ENCODE results near the gene TBC1D8. TPM values are rescaled to one million over a fixed set of nuclear protein-coding genes. Genes with fewer than 3 reads are reported as not detected.

The TBC1D8 gene
- total RNA-seq, 4 donors from 2014 or later = 22.2 to 68.0 (median 31.9) TPM

DNA sequence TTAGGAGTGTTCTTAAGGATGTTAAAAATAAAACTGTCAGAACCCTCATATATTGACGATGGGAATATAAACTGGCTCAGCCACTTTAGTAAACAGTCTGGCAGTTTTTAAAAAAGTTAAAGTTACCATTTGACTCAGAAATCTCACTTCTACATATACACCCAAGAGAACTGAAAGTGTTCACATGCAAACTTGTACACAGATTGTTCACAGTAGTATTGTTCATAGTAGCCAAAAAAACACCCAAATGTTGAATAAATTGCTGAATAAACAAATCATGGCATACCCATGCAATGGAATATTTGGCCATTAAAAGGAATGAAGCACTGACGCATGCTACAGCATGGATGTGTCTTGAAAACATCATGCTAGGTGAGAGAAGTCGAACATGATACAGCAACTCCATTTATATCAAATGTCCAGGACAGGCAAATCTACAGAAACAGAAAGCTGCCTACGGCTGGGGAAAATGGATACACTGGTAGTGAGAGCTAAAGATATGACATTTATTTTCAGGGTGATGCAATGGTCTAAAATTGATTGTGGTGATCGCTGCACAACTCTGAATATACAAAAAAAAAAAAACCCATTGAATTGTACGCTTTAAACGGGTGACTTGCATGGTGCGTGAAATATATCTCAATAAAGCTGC is 139.0 kb downstream of the TBC1D8 start:
- DNase-seq (ENCODE audit: low spot score) = no peak
- no peak for TF ChIP-seq CTCF (IDR thresholded peaks at IDR 0.05)
- ATAC-seq (ENCODE audit: low FRiP score) = no peak

GRCh38 chr2:101011152-101011551 is 140.0 kb downstream of the TBC1D8 start:
- DNase-seq (ENCODE audit: low spot score) (no peak), ATAC-seq (ENCODE audit: low FRiP score) (no peak)
- TF ChIP-seq CTCF (IDR thresholded peaks at IDR 0.05) = no peak

DNA sequence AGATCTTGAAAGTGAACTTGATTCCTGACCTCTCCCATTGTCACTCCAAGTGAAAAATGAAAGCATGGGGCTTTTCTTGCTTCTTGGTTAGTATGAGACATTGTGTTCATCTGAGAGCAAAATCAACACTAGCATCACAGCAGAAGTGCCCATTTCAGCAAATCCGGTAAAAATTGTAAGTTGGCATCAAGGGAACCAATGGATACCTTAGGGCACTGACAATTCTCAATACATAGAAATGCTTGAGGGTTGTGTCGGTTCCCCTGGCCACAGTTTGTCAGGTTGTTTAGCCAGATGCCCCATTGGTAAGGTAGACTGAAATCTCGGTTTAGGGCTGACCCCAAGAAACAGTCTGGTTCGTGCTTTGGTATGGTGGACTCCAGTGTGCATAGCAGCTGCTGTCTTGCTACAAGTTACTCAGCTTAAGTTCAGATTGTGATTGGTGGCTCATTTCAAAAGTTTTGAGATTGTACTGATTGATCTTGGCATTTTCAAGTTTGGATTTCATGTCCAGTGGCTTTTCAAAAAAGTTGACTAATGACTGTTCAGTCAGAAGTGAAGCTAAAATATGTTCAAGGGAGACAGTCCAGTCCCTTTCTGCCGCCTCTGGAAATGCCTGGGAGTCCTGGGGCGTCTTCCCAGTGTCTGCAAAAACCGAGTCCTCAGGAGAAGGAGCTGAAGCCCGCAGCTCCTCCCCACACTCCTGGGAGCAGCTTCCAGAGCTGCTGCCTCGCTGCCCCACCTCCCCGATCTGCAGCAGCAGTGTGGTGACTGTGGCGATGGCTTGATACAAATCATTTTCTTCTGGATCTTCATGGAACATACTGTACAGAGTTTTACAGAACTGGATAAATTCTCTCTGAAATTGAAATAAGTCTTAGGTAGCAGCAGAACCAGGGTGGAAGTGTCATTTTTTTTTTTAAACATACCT is 143.5 kb downstream of the TBC1D8 start:
- no peak for TF ChIP-seq CTCF (IDR thresholded peaks at IDR 0.05)
- DNase-seq (ENCODE audit: low spot score) (no peak), ATAC-seq (ENCODE audit: low FRiP score) (no peak)

- no peak for TF ChIP-seq CTCF (IDR thresholded peaks at IDR 0.05)
- ATAC-seq (ENCODE audit: low FRiP score) = no peak
- no peak for DNase-seq (ENCODE audit: low spot score)
Measured at GRCh38 chr2:101006065-101006715, 145.0 kb downstream of the TBC1D8 start.

- ATAC-seq (ENCODE audit: low FRiP score) = no peak
- DNase-seq (ENCODE audit: low spot score) = no peak
- no peak for TF ChIP-seq CTCF (IDR thresholded peaks at IDR 0.05)
Measured at GRCh38 chr2:101004620-101005325, 146.4 kb downstream of the TBC1D8 start.

- DNase-seq (ENCODE audit: low spot score) = no peak
- no peak for ATAC-seq (ENCODE audit: low FRiP score)
- TF ChIP-seq CTCF (IDR thresholded peaks at IDR 0.05) = no peak
Measured at GRCh38 chr2:101003278-101003775, 147.9 kb downstream of the TBC1D8 start.
